Testis (tissue), 3 donors: ENCODE measurements around the gene CFAP97. TPM values are rescaled to one million over a fixed set of nuclear protein-coding genes. Genes with fewer than 3 reads are reported as not detected.

Experiments used
- DNase-seq: peaks from one replicate; pipeline ENCODE4 v3.0.0-alpha.2; 2019
- H3K27ac ChIP-seq, 2 donors: fragments of 200-600 bp; sonication (generic); one replicate each; pipeline ENCODE4 v1.5.1; 2019
- H3K27me3 ChIP-seq: fragments of 200-600 bp; sonication (generic); one replicate; pipeline ENCODE4 v1.5.1; 2019
- H3K36me3 ChIP-seq: fragments of 200-600 bp; sonication (generic); one replicate; pipeline ENCODE4 v1.5.1; 2017; ENCODE audit warnings: low read depth; ENCODE audit errors: missing control alignments
- H3K4me1 ChIP-seq: fragments of 200-600 bp; sonication (generic); one replicate; pipeline ENCODE4 v1.5.1; 2019
- H3K4me3 ChIP-seq, 2 donors: fragments of 200-600 bp; sonication (generic); one replicate each; pipeline ENCODE4 v1.5.1; 2017 to 2019
- H3K9me3 ChIP-seq: fragments of 200-600 bp; sonication (generic); one replicate; pipeline ENCODE4 v1.5.1; 2017
- POLR2A ChIP-seq: fragments of 450-650 bp; IDR thresholded peaks from one replicate; pipeline ENCODE4 v1.6.1; 2017; ENCODE audit warnings: antibody characterized with exemption, mild to moderate bottlenecking, moderate library complexity
- WGBS, 2 donors: methylation state at CpG; one replicate each; pipeline ENCODE4 v1.1.5; 2018; 5-methylcytosine and 5-hydroxymethylcytosine counted together
- intact Hi-C: fragments of 100-400 bp; cut with DNase I; formaldehyde crosslinking; loops from one replicate; pipeline ENCODE4 v1.15.1; 2023; ENCODE audit warnings: low total_unique reads
- polyA plus RNA-seq: library from polyadenylated mRNA; stranded (reverse); fragments of 350-450 nt; fragmentation: Illumina TruSeq; extraction: RNeasy Lipid Tissue Mini Kit (QIAGEN cat#74804); gene quantifications from one replicate; pipeline ENCODE4 v1.2.3, GENCODE V29; 2014; ENCODE audit warnings: low read depth, low replicate concordance; ENCODE audit not compliant: insufficient read depth
- total RNA-seq, 2 donors: library from RNA; depleted of rRNA; stranded (reverse); fragments of >200 nt; gene quantifications; one replicate each; pipeline ENCODE4 v1.2.3, GENCODE V29; 2016
- TF ChIP-seq, protein P1 (sequence below), 3 experiments: fragments of 450-650 bp in 2 of 3; fragments of 200-600 bp in 1 of 3; sonication (generic) in 1 of 3; IDR thresholded peaks; one replicate each; pipeline ENCODE4 v1.5.1; 2016 to 2019; ENCODE audit warnings: antibody characterized with exemption in 3 of 3, mild to moderate bottlenecking in 2 of 3, moderate library complexity in 1 of 3

CFAP97 gene
- total and polyA plus RNA-seq, 3 donors from 2014 or later, result 49.4 to 59.7 (median 54.5) TPM

DNA sequence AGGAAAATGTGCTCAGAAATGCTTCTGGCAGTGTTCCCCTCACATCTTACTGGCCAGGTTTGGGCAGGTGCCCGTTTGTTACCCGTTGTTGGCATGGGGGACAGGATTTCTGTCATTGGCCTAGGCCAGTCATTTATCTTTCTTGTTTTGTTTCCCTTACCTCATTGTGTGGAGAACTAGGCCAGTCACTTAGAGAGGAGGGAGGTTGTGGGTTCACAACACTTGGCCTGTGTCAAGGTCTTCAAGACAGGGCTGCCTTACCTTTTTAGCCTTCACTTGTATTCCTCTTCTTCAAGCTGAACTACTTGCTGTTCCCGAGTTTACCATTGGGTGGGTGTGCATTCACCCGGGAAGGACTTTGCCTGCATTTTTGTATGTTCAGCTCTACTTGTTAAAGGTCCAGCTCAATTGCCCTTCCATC lies 23.3 kb upstream of the CFAP97 start:
- DNase-seq, result no peak
- Histone ChIP-seq H3K36me3 (no peaks in the 10 kb centered on the region), H3K4me3 (no peak overlapping the region), H3K9me3 (no peaks in the 10 kb centered on the region), H3K27me3 (no peaks in the 10 kb centered on the region), H3K27ac (peak overlapping the region in 1 of 2 donors; percentile 69), H3K4me1 (peaks cover 22% of the 10 kb centered on the region)
- intact Hi-C loops, result no loop called here
- TF ChIP-seq POLR2A, result no peak
- TF ChIP-seq, protein P1, sequence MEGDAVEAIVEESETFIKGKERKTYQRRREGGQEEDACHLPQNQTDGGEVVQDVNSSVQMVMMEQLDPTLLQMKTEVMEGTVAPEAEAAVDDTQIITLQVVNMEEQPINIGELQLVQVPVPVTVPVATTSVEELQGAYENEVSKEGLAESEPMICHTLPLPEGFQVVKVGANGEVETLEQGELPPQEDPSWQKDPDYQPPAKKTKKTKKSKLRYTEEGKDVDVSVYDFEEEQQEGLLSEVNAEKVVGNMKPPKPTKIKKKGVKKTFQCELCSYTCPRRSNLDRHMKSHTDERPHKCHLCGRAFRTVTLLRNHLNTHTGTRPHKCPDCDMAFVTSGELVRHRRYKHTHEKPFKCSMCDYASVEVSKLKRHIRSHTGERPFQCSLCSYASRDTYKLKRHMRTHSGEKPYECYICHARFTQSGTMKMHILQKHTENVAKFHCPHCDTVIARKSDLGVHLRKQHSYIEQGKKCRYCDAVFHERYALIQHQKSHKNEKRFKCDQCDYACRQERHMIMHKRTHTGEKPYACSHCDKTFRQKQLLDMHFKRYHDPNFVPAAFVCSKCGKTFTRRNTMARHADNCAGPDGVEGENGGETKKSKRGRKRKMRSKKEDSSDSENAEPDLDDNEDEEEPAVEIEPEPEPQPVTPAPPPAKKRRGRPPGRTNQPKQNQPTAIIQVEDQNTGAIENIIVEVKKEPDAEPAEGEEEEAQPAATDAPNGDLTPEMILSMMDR (IDR thresholded peaks at IDR 0.05), result peak in 1 of 3 experiments; percentile 10
- WGBS, 2 donors, result 45 to 51% methylated on average over 4 of the region's 4 CpGs

DNA sequence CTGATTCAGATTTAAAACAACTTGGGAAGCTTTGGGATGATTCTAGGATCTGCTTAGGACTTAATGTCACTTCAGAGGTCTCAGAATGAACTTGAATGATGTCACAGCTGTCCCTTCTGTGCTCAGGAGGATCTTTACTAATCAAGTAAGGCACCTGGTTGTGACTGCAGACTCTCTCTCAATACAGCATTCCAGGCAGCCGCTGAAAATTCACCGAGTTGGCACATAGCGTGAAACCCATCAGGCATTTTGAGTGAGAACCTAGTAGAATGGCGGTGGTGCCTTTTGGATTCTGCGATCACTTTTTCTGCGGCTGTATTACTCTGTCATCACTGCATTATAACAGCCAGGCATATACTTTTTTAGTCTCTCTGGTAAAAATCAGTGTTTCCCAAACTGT lies 22.1 kb upstream of the CFAP97 start:
- intact Hi-C loops, result no loop called here
- Histone ChIP-seq H3K4me1 (peaks cover 28% of the 10 kb centered on the region), H3K36me3 (no peaks in the 10 kb centered on the region), H3K27me3 (no peaks in the 10 kb centered on the region), H3K27ac (no peak overlapping the region), H3K4me3 (no peak overlapping the region), H3K9me3 (no peaks in the 10 kb centered on the region)
- 71 to 91% methylated on average over 6 of the region's 6 CpGs for WGBS, 2 donors
- no peak for TF ChIP-seq POLR2A
- TF ChIP-seq, protein P1 (IDR thresholded peaks at IDR 0.05), result no peak
- no peak for DNase-seq

DNA sequence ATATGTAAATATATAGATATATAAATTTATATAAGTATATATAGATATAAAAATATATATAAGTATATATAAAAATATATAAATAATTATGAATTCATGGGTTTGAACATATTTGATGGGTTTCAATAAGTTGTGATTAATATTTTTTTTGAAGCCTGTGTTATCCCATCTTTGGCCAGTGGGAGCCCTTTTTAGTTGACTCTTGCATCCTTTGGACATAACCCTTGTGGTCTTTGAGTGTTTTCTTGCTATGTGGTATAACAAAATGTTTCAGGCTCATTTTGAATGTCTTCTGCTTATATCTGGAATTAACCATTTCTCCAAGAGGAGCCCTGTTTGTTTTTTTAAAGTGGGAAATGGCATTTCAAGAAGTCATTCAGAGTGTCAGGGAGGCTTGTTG lies 20.8 kb upstream of the CFAP97 start:
- no peaks in the 10 kb centered on the region for H3K9me3 ChIP-seq
- peaks cover 35% of the 10 kb centered on the region for H3K4me1 ChIP-seq
- H3K27me3 ChIP-seq, result no peaks in the 10 kb centered on the region
- no peak overlapping the region for H3K4me3 ChIP-seq
- intact Hi-C loops, result no loop called here
- no peaks in the 10 kb centered on the region for H3K36me3 ChIP-seq
- H3K27ac ChIP-seq, result no peak overlapping the region
- TF ChIP-seq POLR2A, result no peak
- TF ChIP-seq, protein P1 (IDR thresholded peaks at IDR 0.05), result peak in 1 of 3 experiments; percentile 27
- DNase-seq, result no peak

DNA sequence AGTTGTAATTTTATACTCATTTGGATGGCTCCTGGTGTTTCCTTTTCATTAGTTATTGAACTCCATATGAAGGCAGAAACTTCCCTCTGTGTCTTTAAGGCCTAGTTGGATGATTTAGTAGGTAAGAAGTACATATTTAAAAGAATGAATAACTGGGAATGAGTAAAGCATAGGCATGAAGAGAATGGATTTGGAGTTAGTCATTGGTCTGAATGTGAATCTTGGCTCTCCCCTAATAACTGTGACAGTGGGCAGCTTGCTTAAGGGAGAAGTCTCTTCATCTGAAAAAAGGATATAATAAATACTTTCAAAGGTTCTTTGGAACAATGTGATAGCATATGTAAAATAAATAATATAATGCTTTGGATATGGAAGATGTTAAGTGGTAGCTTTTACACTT lies 18.8 kb upstream of the CFAP97 start:
- DNase-seq, result no peak
- TF ChIP-seq POLR2A, result no peak
- Histone ChIP-seq H3K27ac (no peak overlapping the region), H3K4me3 (no peak overlapping the region), H3K36me3 (no peaks in the 10 kb centered on the region), H3K9me3 (no peaks in the 10 kb centered on the region), H3K27me3 (no peaks in the 10 kb centered on the region), H3K4me1 (peaks cover 45% of the 10 kb centered on the region)
- intact Hi-C loops, result no loop called here

DNA sequence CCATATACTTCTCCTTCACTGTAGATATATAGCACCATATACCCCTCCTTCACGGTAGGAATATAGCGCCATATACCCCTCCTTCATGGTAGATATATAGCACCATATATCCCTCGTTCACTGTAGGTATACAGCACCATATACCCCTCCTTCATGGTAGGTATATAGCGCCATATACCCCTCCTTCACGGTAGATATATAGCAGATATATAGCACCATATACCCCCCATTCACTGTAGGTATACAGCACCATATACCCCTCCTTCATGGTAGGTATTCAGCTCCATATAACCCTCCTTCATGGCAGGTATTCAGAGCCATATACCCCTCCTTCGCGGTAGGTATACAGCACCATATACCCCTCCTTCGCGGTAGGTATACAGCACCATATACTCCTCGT lies 18.1 kb upstream of the CFAP97 start:
- DNase-seq, result no peak
- WGBS, 2 donors, result 49 to 50% methylated on average over 5 to 6 of the region's 10 CpGs
- intact Hi-C loops, result no loop called here
- H3K9me3 ChIP-seq, result no peaks in the 10 kb centered on the region
- H3K4me3 ChIP-seq, result no peak overlapping the region
- no peak overlapping the region for H3K27ac ChIP-seq
- peaks cover 45% of the 10 kb centered on the region for H3K4me1 ChIP-seq
- H3K36me3 ChIP-seq, result no peaks in the 10 kb centered on the region
- no peaks in the 10 kb centered on the region for H3K27me3 ChIP-seq
- TF ChIP-seq POLR2A, result no peak
- TF ChIP-seq, protein P1 (IDR thresholded peaks at IDR 0.05), result no peak
